ENCODE results near the gene ODF2.
"Not testable (repeated sequence)": the region's sequence is repeated elsewhere in the genome, so short reads cannot be mapped to it uniquely, and the experiment has no call there.

The ODF2 gene

DNA sequence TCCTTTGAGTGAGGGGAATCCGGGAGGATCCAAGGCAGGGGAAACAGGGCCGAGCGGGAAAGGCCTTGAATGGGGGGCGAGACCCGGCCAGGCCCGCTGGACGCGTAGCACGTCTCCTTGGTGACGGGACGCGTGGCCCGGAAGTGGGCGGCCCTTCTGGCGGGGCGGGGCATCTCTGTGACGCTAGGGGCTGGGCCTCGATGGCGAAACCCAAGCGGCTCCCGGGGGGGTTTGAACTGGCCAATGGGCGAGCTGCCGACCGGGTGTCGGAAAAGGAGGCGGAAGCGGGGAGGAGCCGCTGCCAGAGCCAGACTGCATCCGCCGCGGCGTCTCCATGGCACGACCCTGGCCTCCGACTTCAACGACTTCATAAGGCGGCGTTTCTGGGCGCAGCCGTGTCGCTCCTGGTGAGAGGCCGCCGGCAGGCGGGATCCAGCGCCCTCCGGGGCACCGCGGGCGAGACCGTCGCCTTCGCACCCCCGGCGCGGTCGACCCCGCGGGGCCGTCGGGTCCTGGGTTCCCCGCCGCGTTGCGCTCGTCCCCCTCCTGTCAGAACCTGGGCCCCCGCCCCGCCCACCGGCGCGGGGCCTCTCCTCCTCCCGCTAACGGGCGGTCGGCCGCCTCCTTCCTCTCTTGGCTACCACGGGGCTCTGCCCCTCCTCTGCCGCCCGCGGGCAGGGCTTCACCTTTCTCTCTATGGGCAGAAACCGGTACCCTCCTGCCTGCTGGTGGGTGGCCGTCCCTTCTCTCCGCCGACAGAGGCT is at the start of gene ODF2:
Gene ODF2 (plus strand): TSS at position 158 of the 764 bp plus-strand sequence. CDS start 86 bp downstream, at position 244.
- peak within 1 kb of the TSS; percentile 66 for H3K27ac ChIP-seq
- DNase-seq (ENCODE audit: low read depth, low spot score): peak; percentile 62

DNA sequence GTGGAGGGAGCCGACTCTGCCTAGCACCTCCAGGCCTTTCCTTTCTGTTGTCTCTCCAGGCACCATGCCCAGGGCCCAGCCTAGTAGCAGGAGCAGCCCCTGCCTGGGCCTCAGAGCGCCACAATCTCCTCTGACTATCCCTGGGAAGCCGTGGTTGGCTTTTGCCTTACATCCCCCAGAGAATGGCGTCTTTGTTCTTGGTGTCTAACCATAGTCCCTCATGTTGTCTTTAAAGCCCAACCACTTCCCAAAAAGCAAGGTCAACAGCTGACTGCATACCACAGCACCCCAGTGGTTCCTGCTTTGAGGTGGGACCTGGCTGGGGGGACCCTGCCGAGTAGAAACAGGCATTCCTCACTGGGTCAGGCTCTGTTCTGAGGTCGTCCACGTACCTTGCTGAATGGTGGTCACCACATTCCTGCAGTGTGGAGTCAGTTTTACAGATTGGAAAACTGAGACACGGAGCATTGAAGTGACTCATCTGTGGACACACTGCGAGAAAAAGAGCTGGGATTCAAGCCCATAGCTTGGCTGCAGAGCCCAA is 48.9 kb upstream of the ODF2 start:
- no peak overlapping the region for H3K27ac ChIP-seq
- DNase-seq (ENCODE audit: low read depth, low spot score): no peak

DNA sequence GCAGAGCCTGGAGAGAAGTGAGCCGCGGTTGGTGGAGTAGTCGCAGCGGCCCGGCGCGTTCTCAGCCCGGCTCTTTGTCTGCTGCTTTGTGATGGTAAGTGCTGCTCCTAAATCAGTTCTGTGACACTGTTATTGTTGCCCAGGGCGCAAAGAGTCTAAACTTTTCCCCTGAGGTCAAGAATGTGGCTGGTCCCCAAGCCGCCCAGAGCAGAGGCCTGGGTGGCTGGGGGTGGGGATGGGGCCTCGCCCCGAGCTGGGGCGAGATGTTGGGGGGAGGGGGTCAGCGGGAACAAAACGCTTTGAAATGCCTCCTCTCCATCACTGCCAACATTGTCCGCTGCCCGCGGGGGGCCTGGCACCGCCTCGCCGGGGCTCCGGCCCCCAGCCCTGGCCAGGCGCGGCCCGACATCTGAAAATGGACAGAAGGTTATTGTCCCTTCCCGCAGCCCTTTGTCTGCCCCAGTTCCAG is 46.8 kb upstream of the ODF2 start:
- DNase-seq (ENCODE audit: low read depth, low spot score): no peak
- H3K27ac ChIP-seq: no peak overlapping the region

DNA sequence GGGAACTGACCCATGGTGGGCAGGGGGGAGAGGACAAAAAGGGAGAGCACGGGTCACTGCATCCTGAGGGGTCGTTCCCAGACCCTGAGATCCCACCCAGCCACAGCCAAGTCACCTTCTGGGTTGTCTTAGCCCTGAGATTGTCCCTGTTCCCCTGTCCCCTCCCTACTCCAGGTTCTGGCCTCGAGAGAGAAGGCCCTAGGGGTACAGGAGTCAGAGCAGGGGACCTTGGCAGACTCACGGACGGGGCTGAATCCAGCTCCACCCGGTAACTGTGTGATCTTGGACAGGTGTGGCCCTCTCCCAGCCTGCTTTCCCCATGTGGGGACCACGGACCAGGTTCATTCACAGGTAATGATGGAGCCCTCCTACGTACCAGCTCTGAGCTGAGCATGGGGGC is 46.4 kb upstream of the ODF2 start:
- H3K27ac ChIP-seq: no peak overlapping the region
- no peak for DNase-seq (ENCODE audit: low read depth, low spot score)

DNA sequence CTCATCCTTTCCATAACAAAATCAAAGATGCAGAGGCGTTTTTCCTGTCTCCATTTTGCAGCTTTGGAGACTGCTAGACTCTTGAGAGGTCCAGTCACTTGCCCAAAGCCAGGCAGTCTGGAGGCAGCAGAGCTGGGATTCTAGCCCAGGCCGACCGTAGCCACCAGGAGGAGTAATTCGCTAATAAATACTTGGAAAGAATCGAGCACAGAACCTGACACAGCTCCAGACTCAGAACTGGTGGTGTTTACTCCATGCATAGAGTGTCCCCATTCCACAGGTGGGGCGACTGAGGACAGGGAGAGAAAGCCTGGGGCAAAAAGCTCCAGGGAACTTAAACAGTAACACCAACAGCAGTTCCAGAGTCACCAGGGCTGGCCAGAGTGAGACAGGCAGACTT is 45.8 kb upstream of the ODF2 start:
- DNase-seq (ENCODE audit: low read depth, low spot score): no peak
- no peak overlapping the region for H3K27ac ChIP-seq

GRCh38 chr9:128411364-128412119 is 44.3 kb upstream of the ODF2 start:
- no peak for DNase-seq (ENCODE audit: low read depth, low spot score)
- no peak overlapping the region for H3K27ac ChIP-seq

- DNase-seq (ENCODE audit: low read depth, low spot score): no peak
- no peak overlapping the region for H3K27ac ChIP-seq
These were observed 43.6 kb upstream of the ODF2 start for GRCh38 chr9:128412120-128412790.

DNA sequence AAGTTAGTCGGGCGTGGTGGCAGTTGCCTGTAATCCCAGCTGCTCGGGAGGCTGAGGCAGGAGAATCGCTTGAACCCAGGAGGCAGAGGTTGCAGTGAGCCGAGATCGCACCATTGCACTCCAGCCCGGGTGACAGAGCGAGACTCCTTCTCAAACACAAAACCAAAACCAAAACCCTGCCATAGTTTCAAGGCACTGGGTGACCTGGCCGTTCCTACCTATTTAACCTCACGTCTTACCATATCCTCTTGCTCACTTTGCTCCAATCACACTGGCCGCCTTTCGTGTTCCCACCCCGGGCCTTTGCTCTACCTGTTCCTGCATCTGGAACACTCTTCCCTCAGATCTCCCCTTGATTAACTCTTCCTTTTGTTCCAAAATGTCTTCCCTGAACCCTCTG is 42.1 kb upstream of the ODF2 start:
- not testable (repeated sequence) for DNase-seq (ENCODE audit: low read depth, low spot score); H3K27ac ChIP-seq

GRCh38 chr9:128414461-128414860 is 41.3 kb upstream of the ODF2 start:
- DNase-seq (ENCODE audit: low read depth, low spot score): no peak
- H3K27ac ChIP-seq: no peak overlapping the region

GRCh38 chr9:128415281-128415680 is 40.5 kb upstream of the ODF2 start:
- no peak for DNase-seq (ENCODE audit: low read depth, low spot score)
- peak overlapping the region; percentile 40 for H3K27ac ChIP-seq

GRCh38 chr9:128416014-128416413 is 39.8 kb upstream of the ODF2 start:
- H3K27ac ChIP-seq: peak overlapping the region; percentile 40
- DNase-seq (ENCODE audit: low read depth, low spot score): no peak

DNA sequence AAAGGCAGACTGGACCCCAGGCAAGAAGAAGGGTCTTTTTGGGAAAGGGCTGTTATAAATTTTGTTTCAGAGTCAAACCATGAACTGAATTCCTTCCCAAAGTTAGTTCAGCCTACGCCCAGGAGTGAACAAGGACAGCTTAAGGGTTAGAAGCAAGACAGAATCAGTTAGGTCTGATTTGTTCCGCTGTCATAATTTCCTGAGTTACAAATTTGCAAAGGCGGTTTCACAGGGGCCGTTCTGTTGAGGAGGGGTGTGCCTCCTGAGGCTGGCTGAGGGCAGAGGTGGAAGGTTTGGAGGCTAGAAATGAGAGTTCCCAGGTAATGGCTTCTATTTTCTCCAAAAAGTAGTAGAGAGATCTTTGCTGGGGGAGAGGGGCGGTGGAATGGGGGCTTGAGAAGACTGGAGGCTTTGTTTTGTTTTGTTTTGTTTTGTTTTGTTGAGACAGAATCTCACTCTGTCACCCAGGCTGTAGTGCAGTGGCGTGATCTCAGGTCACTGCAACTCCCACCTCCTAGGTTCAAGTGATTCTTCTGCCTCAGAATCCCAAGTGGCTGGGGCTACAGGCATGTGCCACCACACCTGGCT is 39.3 kb upstream of the ODF2 start:
- no peak for DNase-seq (ENCODE audit: low read depth, low spot score)
- H3K27ac ChIP-seq: peak overlapping the region; percentile 40

- H3K27ac ChIP-seq: peak overlapping the region; percentile 84
- DNase-seq (ENCODE audit: low read depth, low spot score): no peak
These were observed 36.5 kb upstream of the ODF2 start for GRCh38 chr9:128419061-128419925.

- peak overlapping the region; percentile 84 for H3K27ac ChIP-seq
- DNase-seq (ENCODE audit: low read depth, low spot score): no peak
These were observed 35.7 kb upstream of the ODF2 start for GRCh38 chr9:128420060-128420650.

GRCh38 chr9:128420651-128421481 is 34.9 kb upstream of the ODF2 start, which contains the start of gene CERCAM:
Gene CERCAM (plus strand): TSS chr9:128420857. CDS start chr9:128420878, 21 bp downstream.
- DNase-seq (ENCODE audit: low read depth, low spot score): no peak
- H3K27ac ChIP-seq: peak within 1 kb of the TSS; percentile 84

DNA sequence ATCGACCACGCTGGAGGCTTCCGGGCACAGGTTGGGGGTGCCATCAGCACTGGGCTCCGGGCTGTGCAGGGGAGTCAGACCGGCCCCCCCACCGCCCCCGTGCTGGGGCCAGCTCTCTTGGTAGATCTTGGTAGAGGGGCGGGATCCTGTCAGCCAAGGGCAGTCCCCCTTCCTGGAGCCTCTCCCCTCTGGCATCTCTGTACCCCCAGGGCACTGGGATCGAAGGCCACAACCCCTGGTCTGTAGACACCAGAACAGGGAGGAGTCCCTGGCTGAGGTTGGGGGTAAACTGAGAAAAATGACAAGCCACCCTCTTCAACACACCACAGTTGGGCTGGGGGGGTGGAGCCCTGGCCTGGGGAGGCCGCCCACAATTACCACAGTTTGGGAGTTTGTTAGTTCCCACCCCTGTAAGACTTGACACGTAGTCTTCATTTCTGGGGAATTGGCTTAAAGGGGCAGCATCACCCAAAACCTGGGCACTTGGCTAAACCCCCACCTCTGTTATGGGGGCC is 34.3 kb upstream of the ODF2 start:
- peak overlapping the region; percentile 84 for H3K27ac ChIP-seq
- no peak for DNase-seq (ENCODE audit: low read depth, low spot score)

- not testable (repeated sequence) for DNase-seq (ENCODE audit: low read depth, low spot score)
- H3K27ac ChIP-seq: peak overlapping the region; percentile 84
These were observed 33.6 kb upstream of the ODF2 start for GRCh38 chr9:128422022-128422782.

Measured in epithelial cell of prostate (primary cell).